Heart left ventricle (tissue), 13 donors: ENCODE results near the gene GHDC.

Experiments used
- POLR2A ChIP-seq, 2 donors: fragments of 450-650 bp; IDR thresholded peaks; one replicate each; pipeline ENCODE4 v1.6.1; 2017; ENCODE audit warnings: antibody characterized with exemption in 2 of 2, mild to moderate bottlenecking in 2 of 2, moderate library complexity in 2 of 2
- TF ChIP-seq, protein P1 (sequence below), 12 donors: fragments of 200-600 bp; sonication (generic) in 4 of 12; IDR thresholded peaks; one replicate each; pipeline versions ENCODE4 v1.5.0 to v1.8.0; 2018 to 2022; ENCODE audit warnings: antibody characterized with exemption in 12 of 12, mild to moderate bottlenecking in 5 of 12
- donor health status: ischemic (EF 13 %, LVEDD 7.1; RV severe dilation, severe dysfunction).
- donor health status: DM: no; HTN: yes; CAD: no.
- donor health status: DM: no; HTN: no; CAD: no.
- donor health status: ischemic (EF 25% LVEDD 6.9; RV normal size, moderate dysfunction).
- donor health status: ischemic (EF 25% LVEDD 5.7; RV mildly dilated, moderate dysfunction).
- donor health status: ischemic (EF 35%, LVEDD 5.7; RV mildly dilated, moderate dysfunction).
- donor health status: nonischemic (EF 11% LVEDD 7.7; RV severe dilation, severe dysfunction).
- donor health status: DM: yes; HTN: yes; CAD: no.
- donor health status: PGD.
- donor health status: ischemic (EF 29% LVEDD 5.4; RV normal size, mild dysfunction).
- donor health status: nonischemic (EF 23%, LVEDD 6.1; RV moderate dilation, normal function).

- TF ChIP-seq POLR2A (IDR thresholded peaks at IDR 0.05) = no peak
- TF ChIP-seq, protein P1, sequence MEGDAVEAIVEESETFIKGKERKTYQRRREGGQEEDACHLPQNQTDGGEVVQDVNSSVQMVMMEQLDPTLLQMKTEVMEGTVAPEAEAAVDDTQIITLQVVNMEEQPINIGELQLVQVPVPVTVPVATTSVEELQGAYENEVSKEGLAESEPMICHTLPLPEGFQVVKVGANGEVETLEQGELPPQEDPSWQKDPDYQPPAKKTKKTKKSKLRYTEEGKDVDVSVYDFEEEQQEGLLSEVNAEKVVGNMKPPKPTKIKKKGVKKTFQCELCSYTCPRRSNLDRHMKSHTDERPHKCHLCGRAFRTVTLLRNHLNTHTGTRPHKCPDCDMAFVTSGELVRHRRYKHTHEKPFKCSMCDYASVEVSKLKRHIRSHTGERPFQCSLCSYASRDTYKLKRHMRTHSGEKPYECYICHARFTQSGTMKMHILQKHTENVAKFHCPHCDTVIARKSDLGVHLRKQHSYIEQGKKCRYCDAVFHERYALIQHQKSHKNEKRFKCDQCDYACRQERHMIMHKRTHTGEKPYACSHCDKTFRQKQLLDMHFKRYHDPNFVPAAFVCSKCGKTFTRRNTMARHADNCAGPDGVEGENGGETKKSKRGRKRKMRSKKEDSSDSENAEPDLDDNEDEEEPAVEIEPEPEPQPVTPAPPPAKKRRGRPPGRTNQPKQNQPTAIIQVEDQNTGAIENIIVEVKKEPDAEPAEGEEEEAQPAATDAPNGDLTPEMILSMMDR (IDR thresholded peaks at IDR 0.05) = no peak
Measured at GRCh38 chr17:42201458-42201772, 7.1 kb upstream of the GHDC start.
